OCI-LY7 (cell line): Measurements from ENCODE around the gene RITA1.

Experiments used
- EZH2phosphoT487 ChIP-seq: fragments of 200-600 bp; sonication (generic); IDR thresholded peaks from 2 replicates; pipeline ENCODE4 v1.6.1; 2018; ENCODE audit warnings: low read depth, borderline replicate concordance, mild to moderate bottlenecking, mixed run types, antibody characterized with exemption, low read length, moderate library complexity, mixed read lengths
- TF ChIP-seq, protein P1 (sequence below): fragments of 200-600 bp; sonication (generic); conservative IDR thresholded peaks from 2 replicates; pipeline ENCODE4 v1.5.1; 2014; ENCODE audit warnings: mild to moderate bottlenecking, antibody characterized with exemption, low read length, moderate library complexity, mixed read lengths

- TF ChIP-seq, protein P1, sequence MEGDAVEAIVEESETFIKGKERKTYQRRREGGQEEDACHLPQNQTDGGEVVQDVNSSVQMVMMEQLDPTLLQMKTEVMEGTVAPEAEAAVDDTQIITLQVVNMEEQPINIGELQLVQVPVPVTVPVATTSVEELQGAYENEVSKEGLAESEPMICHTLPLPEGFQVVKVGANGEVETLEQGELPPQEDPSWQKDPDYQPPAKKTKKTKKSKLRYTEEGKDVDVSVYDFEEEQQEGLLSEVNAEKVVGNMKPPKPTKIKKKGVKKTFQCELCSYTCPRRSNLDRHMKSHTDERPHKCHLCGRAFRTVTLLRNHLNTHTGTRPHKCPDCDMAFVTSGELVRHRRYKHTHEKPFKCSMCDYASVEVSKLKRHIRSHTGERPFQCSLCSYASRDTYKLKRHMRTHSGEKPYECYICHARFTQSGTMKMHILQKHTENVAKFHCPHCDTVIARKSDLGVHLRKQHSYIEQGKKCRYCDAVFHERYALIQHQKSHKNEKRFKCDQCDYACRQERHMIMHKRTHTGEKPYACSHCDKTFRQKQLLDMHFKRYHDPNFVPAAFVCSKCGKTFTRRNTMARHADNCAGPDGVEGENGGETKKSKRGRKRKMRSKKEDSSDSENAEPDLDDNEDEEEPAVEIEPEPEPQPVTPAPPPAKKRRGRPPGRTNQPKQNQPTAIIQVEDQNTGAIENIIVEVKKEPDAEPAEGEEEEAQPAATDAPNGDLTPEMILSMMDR = no peak
- TF ChIP-seq EZH2phosphoT487 = no peak
These were observed 478 bp downstream of the RITA1 start for GRCh38 chr12:113186033-113186365.
